ENCODE results near the gene DKC1.
A peak's percentile ranks its signal among the peaks of the same experiment; 100 is the strongest.

DKC1 gene

DNA sequence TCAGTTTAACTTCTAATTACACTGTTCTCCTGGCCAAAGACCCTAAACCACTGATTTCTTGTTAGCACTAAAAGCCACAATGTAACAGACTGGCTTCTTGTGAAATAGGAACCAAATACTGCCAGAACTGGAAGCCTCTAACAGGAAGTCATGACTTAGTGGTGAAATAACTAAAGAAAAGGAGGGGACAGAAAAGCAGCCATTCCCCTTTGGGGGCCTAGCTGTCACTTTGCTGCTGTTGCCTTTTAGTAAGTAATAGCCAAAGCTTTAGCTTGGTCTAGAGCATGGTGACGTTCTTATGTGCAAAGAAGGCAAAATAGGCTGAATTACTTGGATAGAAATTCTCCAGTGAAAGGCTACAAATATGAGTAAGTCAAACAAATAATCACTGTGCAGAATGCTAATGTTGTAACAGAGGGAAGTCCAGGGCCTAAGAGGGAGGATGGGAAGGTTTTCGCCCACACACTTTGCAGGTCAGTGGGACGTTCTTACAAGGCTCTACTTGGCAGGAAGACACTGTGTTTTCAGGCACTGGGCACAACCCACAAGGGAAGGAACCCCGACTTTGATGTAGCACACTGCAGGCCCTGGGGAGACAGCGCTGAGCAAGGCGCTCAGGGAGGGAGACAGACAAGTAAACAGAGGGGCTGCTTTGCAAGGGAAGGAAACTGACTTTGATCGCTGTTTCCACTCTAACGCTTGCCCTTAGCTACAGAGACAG, 28.4 kb upstream of the DKC1 start:
- Histone ChIP-seq H3K27me3 (ENCODE audit: control insufficient read depth, low read length) (no peaks in the 10 kb centered on the region), H3K4me2 (ENCODE audit: low read length) (peak overlapping the region; percentile 48), H3K27ac (ENCODE audit: low read depth, low read length) (no peak overlapping the region), H3K36me3 (ENCODE audit: control insufficient read depth, low read length) (no peaks in the 10 kb centered on the region), H3K9me2 (replicated peaks; ENCODE audit: control insufficient read depth, low read length) (no peaks in the 10 kb centered on the region), H3F3A (ENCODE audit: control insufficient read depth, insufficient read depth) (no peaks in the 10 kb centered on the region), H3K4me3 (ENCODE audit: low read length) (peak overlapping the region; percentile 11), H4K20me1 (ENCODE audit: control insufficient read depth, insufficient read depth, low read depth, low read length) (no peaks in the 10 kb centered on the region), H3K4me1 (ENCODE audit: control insufficient read depth, low read length) (peaks cover 29% of the 10 kb centered on the region), H3K79me2 (ENCODE audit: control insufficient read depth, low read length) (no peaks in the 10 kb centered on the region), H3K9me3 (ENCODE audit: control insufficient read depth, insufficient read depth, low read length) (no peaks in the 10 kb centered on the region)
- no peak for TF ChIP-seq EZH2phosphoT487 (IDR thresholded peaks at IDR 0.05; ENCODE audit: borderline replicate concordance, low read length)
- TF ChIP-seq, protein P1, sequence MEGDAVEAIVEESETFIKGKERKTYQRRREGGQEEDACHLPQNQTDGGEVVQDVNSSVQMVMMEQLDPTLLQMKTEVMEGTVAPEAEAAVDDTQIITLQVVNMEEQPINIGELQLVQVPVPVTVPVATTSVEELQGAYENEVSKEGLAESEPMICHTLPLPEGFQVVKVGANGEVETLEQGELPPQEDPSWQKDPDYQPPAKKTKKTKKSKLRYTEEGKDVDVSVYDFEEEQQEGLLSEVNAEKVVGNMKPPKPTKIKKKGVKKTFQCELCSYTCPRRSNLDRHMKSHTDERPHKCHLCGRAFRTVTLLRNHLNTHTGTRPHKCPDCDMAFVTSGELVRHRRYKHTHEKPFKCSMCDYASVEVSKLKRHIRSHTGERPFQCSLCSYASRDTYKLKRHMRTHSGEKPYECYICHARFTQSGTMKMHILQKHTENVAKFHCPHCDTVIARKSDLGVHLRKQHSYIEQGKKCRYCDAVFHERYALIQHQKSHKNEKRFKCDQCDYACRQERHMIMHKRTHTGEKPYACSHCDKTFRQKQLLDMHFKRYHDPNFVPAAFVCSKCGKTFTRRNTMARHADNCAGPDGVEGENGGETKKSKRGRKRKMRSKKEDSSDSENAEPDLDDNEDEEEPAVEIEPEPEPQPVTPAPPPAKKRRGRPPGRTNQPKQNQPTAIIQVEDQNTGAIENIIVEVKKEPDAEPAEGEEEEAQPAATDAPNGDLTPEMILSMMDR (IDR thresholded peaks at IDR 0.05; ENCODE audit: low read depth, low read length, poor library complexity, severe bottlenecking): no peak

DNA sequence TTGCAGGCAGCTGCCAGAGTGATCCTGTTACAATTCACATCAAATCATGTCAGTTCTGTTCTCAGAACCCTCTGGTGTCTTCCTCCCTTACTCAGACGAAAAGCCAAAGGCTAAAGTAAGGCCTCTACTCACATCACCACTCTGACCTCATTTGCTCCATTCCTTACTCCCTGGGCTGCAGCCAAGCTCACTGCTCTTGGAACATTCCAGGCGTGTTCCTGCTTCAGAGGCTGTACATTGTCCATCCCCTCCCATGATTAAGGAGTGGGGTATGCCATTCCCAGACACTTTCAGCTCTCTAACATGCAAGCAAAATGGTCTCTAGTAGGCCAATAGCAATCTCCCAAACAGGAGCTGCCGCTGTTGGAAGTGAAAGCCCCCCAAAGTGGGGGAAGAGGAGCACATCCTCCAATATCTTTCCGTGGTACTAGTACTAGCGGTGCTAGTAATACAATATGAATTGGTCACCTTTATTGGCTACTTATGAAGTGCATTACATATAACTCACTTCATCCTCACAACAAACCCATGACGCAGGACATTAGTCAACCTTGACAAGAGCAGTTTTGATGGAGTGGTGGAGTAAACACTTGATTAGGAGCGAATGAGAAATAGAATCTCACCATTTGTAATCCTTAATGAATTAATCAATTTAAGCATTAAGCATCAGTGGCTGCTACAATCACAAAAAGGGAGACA, 26.8 kb upstream of the DKC1 start:
- Histone ChIP-seq H3K79me2 (ENCODE audit: control insufficient read depth, low read length) (no peaks in the 10 kb centered on the region), H3K4me2 (ENCODE audit: low read length) (no peak overlapping the region)

DNA sequence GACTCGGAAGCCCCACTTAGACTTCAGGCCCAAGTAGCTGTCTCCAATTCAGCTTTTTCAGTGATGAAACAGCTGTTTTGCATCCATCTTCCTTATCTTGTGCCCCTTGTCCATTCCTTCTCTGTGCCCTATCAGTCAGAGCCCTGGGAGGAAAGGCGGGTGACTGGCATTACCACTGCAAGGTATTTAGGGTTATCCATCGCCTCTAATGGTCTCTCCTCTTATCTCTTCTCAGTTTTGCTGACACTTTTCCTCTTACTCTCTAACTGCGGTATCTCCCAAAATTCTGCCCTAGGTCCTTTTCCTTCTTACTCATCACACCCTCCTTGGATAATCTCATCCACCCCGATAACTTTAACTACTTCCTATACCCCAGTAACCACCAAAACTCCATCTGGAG, 25.5 kb upstream of the DKC1 start:
- H3K4me3 ChIP-seq (ENCODE audit: low read length): no peak overlapping the region
- no peaks in the 10 kb centered on the region for H3K9me2 ChIP-seq (replicated peaks; ENCODE audit: control insufficient read depth, low read length)
- no peak overlapping the region for H3K4me2 ChIP-seq (ENCODE audit: low read length)
- no peak overlapping the region for H3K27ac ChIP-seq (ENCODE audit: low read depth, low read length)
- no peaks in the 10 kb centered on the region for H3K27me3 ChIP-seq (ENCODE audit: control insufficient read depth, low read length)
- no peaks in the 10 kb centered on the region for H3K79me2 ChIP-seq (ENCODE audit: control insufficient read depth, low read length)
- H3F3A ChIP-seq (ENCODE audit: control insufficient read depth, insufficient read depth): no peaks in the 10 kb centered on the region
- TF ChIP-seq, protein P1 (IDR thresholded peaks at IDR 0.05; ENCODE audit: low read depth, low read length, poor library complexity, severe bottlenecking): no peak
- no peak for TF ChIP-seq EZH2phosphoT487 (IDR thresholded peaks at IDR 0.05; ENCODE audit: borderline replicate concordance, low read length)
- H3K36me3 ChIP-seq (ENCODE audit: control insufficient read depth, low read length): no peaks in the 10 kb centered on the region
- H4K20me1 ChIP-seq (ENCODE audit: control insufficient read depth, insufficient read depth, low read depth, low read length): no peaks in the 10 kb centered on the region
- peaks cover 29% of the 10 kb centered on the region for H3K4me1 ChIP-seq (ENCODE audit: control insufficient read depth, low read length)
- no peaks in the 10 kb centered on the region for H3K9me3 ChIP-seq (ENCODE audit: control insufficient read depth, insufficient read depth, low read length)

More for the DNA sequence above, 26.8 kb upstream of the DKC1 start:
- Histone ChIP-seq H3K27ac (ENCODE audit: low read depth, low read length) (no peak overlapping the region), H3K36me3 (ENCODE audit: control insufficient read depth, low read length) (no peaks in the 10 kb centered on the region), H3K4me1 (ENCODE audit: control insufficient read depth, low read length) (peaks cover 29% of the 10 kb centered on the region), H3K9me2 (replicated peaks; ENCODE audit: control insufficient read depth, low read length) (no peaks in the 10 kb centered on the region), H3K4me3 (ENCODE audit: low read length) (no peak overlapping the region), H4K20me1 (ENCODE audit: control insufficient read depth, insufficient read depth, low read depth, low read length) (no peaks in the 10 kb centered on the region), H3F3A (ENCODE audit: control insufficient read depth, insufficient read depth) (no peaks in the 10 kb centered on the region), H3K9me3 (ENCODE audit: control insufficient read depth, insufficient read depth, low read length) (no peaks in the 10 kb centered on the region), H3K27me3 (ENCODE audit: control insufficient read depth, low read length) (no peaks in the 10 kb centered on the region)
- TF ChIP-seq, protein P1 (IDR thresholded peaks at IDR 0.05; ENCODE audit: low read depth, low read length, poor library complexity, severe bottlenecking): no peak
- TF ChIP-seq EZH2phosphoT487 (IDR thresholded peaks at IDR 0.05; ENCODE audit: borderline replicate concordance, low read length): no peak
